GM12878 (cell line): Measurements from ENCODE around the gene SMIM10. TPM values are rescaled to one million over a fixed set of nuclear protein-coding genes. Genes with fewer than 3 reads are reported as not detected.
"Not testable (repeated sequence)": the region's sequence is repeated elsewhere in the genome, so short reads cannot be mapped to it uniquely, and the experiment has no call there.

Source experiments
- ATAC-seq: fragments of 200-7000 bp; cut with Tn5 transposase; 3 replicates; pipeline ENCODE4 v1.9.1; 2020; ENCODE audit warnings: mild to moderate bottlenecking, moderate library complexity
- BruUV-seq: library from RNA; stranded (reverse); fragments of 400-500 nt; replicated peaks from 2 replicates; lab custom pipeline; 2021; lab: Mats Ljungman, UMichigan
- CTCF ChIA-PET: fragments of 300-600 bp; sonication (Branson Sonifier 250); formaldehyde crosslinking; extraction: SDS; loops from one replicate; lab custom pipeline; 2021; ENCODE audit warnings: inconsistent platforms; lab: Yijun Ruan, JAX
- POLR2A ChIA-PET: fragments of 350-600 bp; formaldehyde crosslinking; extraction: SDS; loops from one replicate; lab custom pipeline; 2021; ENCODE audit warnings: inconsistent platforms; lab: Charles Lee
- RAD21 ChIA-PET: fragments of 300-600 bp; sonication (Branson Sonifier 250); formaldehyde crosslinking; loops from one replicate; lab custom pipeline; 2023; ENCODE audit warnings: antibody characterized with exemption; ENCODE audit not compliant: unreplicated experiment; lab: Charles Lee
- SMC1A ChIA-PET: fragments of 300-600 bp; sonication (Branson Sonifier 250); formaldehyde crosslinking; loops from one replicate; lab custom pipeline; 2023; ENCODE audit not compliant: unreplicated experiment, uncharacterized antibody; lab: Charles Lee
- DNase-seq: peaks from one replicate; pipeline ENCODE4 v3.0.0-alpha.2; 2011; ENCODE audit warnings: low read depth, low spot score
- FAIRE-seq: peaks from 3 replicates; lab custom pipeline; 2011; peaks lifted over from hg19 to GRCh38; lab: Jason Lieb, UNC
- H2AFZ ChIP-seq: 2 replicates; pipeline ENCODE4 v1.6.0; 2011; ENCODE audit warnings: low read depth, low read length, control low read depth; ENCODE audit not compliant: control insufficient read depth
- H3K27ac ChIP-seq: 2 replicates; pipeline ENCODE4 v1.5.1; 2011; ENCODE audit warnings: control low read depth; ENCODE audit not compliant: control insufficient read depth, insufficient read depth
- H3K27me3 ChIP-seq, 2 experiments: replicated peaks in 1 of 2; 2 replicates each; pipeline versions ENCODE4 v1.6.0 to v1.6.1; 2011; ENCODE audit warnings: low read length in 1 of 2; ENCODE audit not compliant: control insufficient read depth in 2 of 2, insufficient read depth in 2 of 2
- H3K36me3 ChIP-seq, 2 experiments: 2 replicates each; pipeline ENCODE4 v1.5.1; 2011; ENCODE audit warnings: low read length in 1 of 2; ENCODE audit not compliant: control insufficient read depth in 2 of 2, insufficient read depth in 2 of 2
- H3K4me1 ChIP-seq: 2 replicates; pipeline ENCODE4 v1.6.1; 2011; ENCODE audit warnings: mild to moderate bottlenecking, low read length, moderate library complexity, mixed read lengths; ENCODE audit not compliant: control insufficient read depth, insufficient read depth
- H3K4me2 ChIP-seq: 2 replicates; pipeline ENCODE4 v1.6.0; 2011; ENCODE audit warnings: control low read depth; ENCODE audit not compliant: control insufficient read depth, insufficient read depth
- H3K4me3 ChIP-seq: fragments of 200-600 bp; sonication (generic); 2 replicates; pipeline ENCODE4 v1.5.1; 2016
- H3K79me2 ChIP-seq: 2 replicates; pipeline ENCODE4 v1.6.0; 2011; ENCODE audit warnings: low read length; ENCODE audit not compliant: control insufficient read depth, insufficient read depth
- H3K9ac ChIP-seq: 2 replicates; pipeline ENCODE4 v1.8.0; 2011; ENCODE audit warnings: low read length, control low read depth, mixed read lengths; ENCODE audit not compliant: control insufficient read depth, insufficient read depth
- H3K9me3 ChIP-seq: replicated peaks from 3 replicates; pipeline ENCODE4 v1.5.1; 2011; ENCODE audit warnings: mild to moderate bottlenecking, low read length; ENCODE audit not compliant: control insufficient read depth, insufficient read depth
- H4K20me1 ChIP-seq: 2 replicates; pipeline ENCODE4 v1.6.0; 2011; ENCODE audit not compliant: control insufficient read depth, insufficient read depth
- ZNF622 ChIP-seq: fragments of 450-650 bp; IDR thresholded peaks from 2 replicates; pipeline ENCODE4 v1.6.1; 2017; ENCODE audit warnings: mild to moderate bottlenecking, inconsistent platforms
- WGBS: methylation state at CpG from one replicate; pipeline ENCODE4 v1.1.6; 2016; ENCODE audit warnings: low lambda C conversion rate; ENCODE audit not compliant: insufficient replicate concordance, insufficient coverage; ENCODE audit errors: missing lambda C conversion rate; 5-methylcytosine and 5-hydroxymethylcytosine counted together
- in situ Hi-C: fragments of 300-500 bp; cut with MboI; formaldehyde crosslinking; loops from 9 replicates; pipeline ENCODE4 v1.14.3; 2018; ENCODE audit warnings: mixed read lengths
- intact Hi-C: fragments of 100-400 bp; cut with micrococcal nuclease; formaldehyde crosslinking; loops from one replicate; pipeline ENCODE4 v1.14.2; 2022; ENCODE audit not compliant: unreplicated experiment
- polyA plus RNA-seq, 11 experiments: library from polyadenylated mRNA; depleted of rRNA in 4 of 11; unstranded in 6 of 11; stranded (reverse) in 5 of 11; fragments of >200 nt; fragmentation: Nextera tagmentation in 4 of 11; fragmentation: Illumina TruSeq in 1 of 11; extraction: Ambion mirVana in 4 of 11; extraction: Trizol in 1 of 11; gene quantifications; 1 replicate in 1 of 11; 2 replicates in 10 of 11; pipeline versions ENCODE4 v1.2.1 to v1.2.3, GENCODE V29; 2011 to 2016; ENCODE audit warnings: inconsistent platforms in 2 of 11, missing spikeins in 2 of 11, low read depth in 1 of 11
- total RNA-seq, 4 experiments: library from RNA; depleted of rRNA in 3 of 4; stranded (reverse); fragments of >200 nt in 3 of 4; fragmentation: Illumina TruSeq in 1 of 4; extraction: Trizol in 1 of 4; gene quantifications; 2 replicates each; pipeline versions ENCODE4 v1.2.1 to v1.2.3, GENCODE V29; 2013 to 2021
- TF ChIP-seq, protein P1 (sequence below): IDR thresholded peaks from 2 replicates; pipeline ENCODE4 v1.6.1; 2012; ENCODE audit warnings: improper control_type of control experiment, low read depth, low read length; ENCODE audit not compliant: insufficient replicate concordance

The SMIM10 gene
- total and polyA plus RNA-seq, 10 of the 15 experiments (the other 5 are each of a cell fraction or from before 2014, with no cell fraction given) = 0.04 to 0.16 (median 0.10) TPM; not detected in 6

DNA sequence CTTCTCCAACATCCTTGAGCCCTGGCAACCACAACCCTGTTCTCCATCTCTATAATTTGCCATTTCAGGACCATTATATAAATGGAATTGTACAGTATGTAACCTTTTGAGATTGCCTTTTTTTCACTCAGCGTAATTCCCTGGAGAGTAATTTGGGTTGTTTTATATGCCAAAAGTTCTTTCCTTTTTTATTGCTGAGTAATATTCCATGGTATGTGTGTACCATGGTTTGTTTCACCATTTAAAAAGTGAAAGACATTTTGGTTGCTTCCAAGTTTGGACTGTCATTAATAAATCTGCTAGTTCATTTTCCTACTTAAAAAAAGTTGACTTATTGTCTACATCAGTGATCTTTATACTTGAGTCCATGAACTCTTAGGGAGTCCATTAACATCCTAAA, 33.0 kb upstream of the SMIM10 start (continued):
- no peak for TF ChIP-seq ZNF622
- TF ChIP-seq, protein P1, sequence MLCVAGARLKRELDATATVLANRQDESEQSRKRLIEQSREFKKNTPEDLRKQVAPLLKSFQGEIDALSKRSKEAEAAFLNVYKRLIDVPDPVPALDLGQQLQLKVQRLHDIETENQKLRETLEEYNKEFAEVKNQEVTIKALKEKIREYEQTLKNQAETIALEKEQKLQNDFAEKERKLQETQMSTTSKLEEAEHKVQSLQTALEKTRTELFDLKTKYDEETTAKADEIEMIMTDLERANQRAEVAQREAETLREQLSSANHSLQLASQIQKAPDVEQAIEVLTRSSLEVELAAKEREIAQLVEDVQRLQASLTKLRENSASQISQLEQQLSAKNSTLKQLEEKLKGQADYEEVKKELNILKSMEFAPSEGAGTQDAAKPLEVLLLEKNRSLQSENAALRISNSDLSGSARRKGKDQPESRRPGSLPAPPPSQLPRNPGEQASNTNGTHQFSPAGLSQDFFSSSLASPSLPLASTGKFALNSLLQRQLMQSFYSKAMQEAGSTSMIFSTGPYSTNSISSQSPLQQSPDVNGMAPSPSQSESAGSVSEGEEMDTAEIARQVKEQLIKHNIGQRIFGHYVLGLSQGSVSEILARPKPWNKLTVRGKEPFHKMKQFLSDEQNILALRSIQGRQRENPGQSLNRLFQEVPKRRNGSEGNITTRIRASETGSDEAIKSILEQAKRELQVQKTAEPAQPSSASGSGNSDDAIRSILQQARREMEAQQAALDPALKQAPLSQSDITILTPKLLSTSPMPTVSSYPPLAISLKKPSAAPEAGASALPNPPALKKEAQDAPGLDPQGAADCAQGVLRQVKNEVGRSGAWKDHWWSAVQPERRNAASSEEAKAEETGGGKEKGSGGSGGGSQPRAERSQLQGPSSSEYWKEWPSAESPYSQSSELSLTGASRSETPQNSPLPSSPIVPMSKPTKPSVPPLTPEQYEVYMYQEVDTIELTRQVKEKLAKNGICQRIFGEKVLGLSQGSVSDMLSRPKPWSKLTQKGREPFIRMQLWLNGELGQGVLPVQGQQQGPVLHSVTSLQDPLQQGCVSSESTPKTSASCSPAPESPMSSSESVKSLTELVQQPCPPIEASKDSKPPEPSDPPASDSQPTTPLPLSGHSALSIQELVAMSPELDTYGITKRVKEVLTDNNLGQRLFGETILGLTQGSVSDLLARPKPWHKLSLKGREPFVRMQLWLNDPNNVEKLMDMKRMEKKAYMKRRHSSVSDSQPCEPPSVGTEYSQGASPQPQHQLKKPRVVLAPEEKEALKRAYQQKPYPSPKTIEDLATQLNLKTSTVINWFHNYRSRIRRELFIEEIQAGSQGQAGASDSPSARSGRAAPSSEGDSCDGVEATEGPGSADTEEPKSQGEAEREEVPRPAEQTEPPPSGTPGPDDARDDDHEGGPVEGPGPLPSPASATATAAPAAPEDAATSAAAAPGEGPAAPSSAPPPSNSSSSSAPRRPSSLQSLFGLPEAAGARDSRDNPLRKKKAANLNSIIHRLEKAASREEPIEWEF = no peak

DNA sequence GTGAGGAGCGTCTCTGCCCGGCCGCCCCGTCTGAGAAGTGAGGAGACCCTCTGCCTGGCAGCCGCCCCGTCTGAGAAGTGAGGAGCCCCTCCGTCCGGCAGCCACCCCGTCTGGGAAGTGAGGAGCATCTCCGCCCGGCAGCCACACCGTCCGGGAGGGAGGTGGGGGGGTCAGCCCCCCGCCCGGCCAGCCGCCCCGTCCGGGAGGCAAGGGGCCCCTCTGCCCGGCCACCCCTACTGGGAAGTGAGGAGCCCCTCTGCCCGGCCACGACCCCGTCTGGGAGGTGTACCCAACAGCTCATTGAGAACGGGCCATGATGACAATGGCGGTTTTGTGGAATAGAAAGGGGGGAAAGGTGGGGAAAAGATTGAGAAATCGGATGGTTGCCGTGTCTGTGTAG, 30.4 kb upstream of the SMIM10 start:
- H3K27me3 ChIP-seq, H3K9me3 ChIP-seq, RAD21 ChIA-PET, H3K4me1 ChIP-seq, BruUV-seq, SMC1A ChIA-PET, FAIRE-seq, H3K9ac ChIP-seq, H3K79me2 ChIP-seq, DNase-seq, H3K36me3 ChIP-seq, in situ Hi-C loops, CTCF ChIA-PET, H3K27ac ChIP-seq, H4K20me1 ChIP-seq, ATAC-seq, POLR2A ChIA-PET, H3K4me2 ChIP-seq, intact Hi-C loops, H3K4me3 ChIP-seq, H2AFZ ChIP-seq: not testable (repeated sequence)
- WGBS = 72% methylated on average over 2 of the region's 26 CpGs
